Cardiac fibroblast (primary cell): ENCODE data around the gene TBXAS1.

Experiments used
- DNase-seq, 2 donors: peaks; one replicate each; pipeline versions ENCODE4 v3.0.0 to v3.0.0-alpha.2; 2010; ENCODE audit warnings: low read depth in 2 of 2
- H3K4me3 ChIP-seq, 2 donors: replicated peaks in 1 of 2; 1 replicate in 1 of 2; 2 replicates in 1 of 2; pipeline ENCODE4 v1.5.1; 2011; ENCODE audit warnings: low read depth in 2 of 2, low read length in 2 of 2, mild to moderate bottlenecking in 2 of 2, moderate library complexity in 1 of 2
- CTCF ChIP-seq: IDR thresholded peaks from one replicate; pipeline ENCODE4 v1.5.1; 2011; ENCODE audit warnings: low read depth, mild to moderate bottlenecking, low read length, inconsistent platforms

The TBXAS1 gene

GRCh38 chr7:140041659-140042385, 212.8 kb downstream of the TBXAS1 start:
- peak; percentile 60 to 78 for DNase-seq
- no peak for TF ChIP-seq CTCF
- H3K4me3 ChIP-seq, result peak overlapping the region in 1 of 2 donors; percentile 2

GRCh38 chr7:140042386-140042670, 213.3 kb downstream of the TBXAS1 start:
- no peak for DNase-seq
- no peak for TF ChIP-seq CTCF

GRCh38 chr7:140044251-140044650, 215.2 kb downstream of the TBXAS1 start:
- no peak for TF ChIP-seq CTCF
- DNase-seq, result no peak
- H3K4me3 ChIP-seq, result no peak overlapping the region

More at GRCh38 chr7:140042386-140042670, 213.3 kb downstream of the TBXAS1 start:
- no peak overlapping the region for H3K4me3 ChIP-seq

- TF ChIP-seq CTCF, result no peak
- H3K4me3 ChIP-seq, result no peak overlapping the region
- no peak for DNase-seq
These were observed 216.6 kb downstream of the TBXAS1 start for GRCh38 chr7:140045697-140046096.

- TF ChIP-seq CTCF, result no peak
- H3K4me3 ChIP-seq, result no peak overlapping the region
- DNase-seq, result no peak
These were observed 218.1 kb downstream of the TBXAS1 start for GRCh38 chr7:140047197-140047596.

GRCh38 chr7:140048138-140048537, 219.1 kb downstream of the TBXAS1 start:
- H3K4me3 ChIP-seq, result no peak overlapping the region
- no peak for TF ChIP-seq CTCF
- DNase-seq, result no peak

GRCh38 chr7:140048989-140049338, 219.9 kb downstream of the TBXAS1 start:
- DNase-seq, result no peak
- H3K4me3 ChIP-seq, result no peak overlapping the region
- TF ChIP-seq CTCF, result no peak
